Parathyroid adenoma (tissue), 2 donors: ENCODE data around the gene RPS19BP1.
A peak's percentile ranks its signal among the peaks of the same experiment; 100 is the strongest.

Experiments used
- H2AFZ ChIP-seq: fragments of 300-600 bp; sonication (generic); one replicate; pipeline ENCODE4 v1.7.0; 2017; ENCODE audit warnings: antibody characterized with exemption, mild to moderate bottlenecking
- H3K27ac ChIP-seq: fragments of 300-600 bp; sonication (generic); one replicate; pipeline ENCODE4 v1.7.0; 2017
- H3K27me3 ChIP-seq: fragments of 300-600 bp; sonication (generic); one replicate; pipeline ENCODE4 v1.7.0; 2017; ENCODE audit warnings: low read length; ENCODE audit not compliant: control insufficient read depth, insufficient read depth
- H3K36me3 ChIP-seq: fragments of 300-600 bp; sonication (generic); one replicate; pipeline ENCODE4 v1.7.0; 2017; ENCODE audit warnings: low read length; ENCODE audit not compliant: control insufficient read depth, insufficient read depth
- H3K4me1 ChIP-seq: fragments of 300-600 bp; sonication (generic); one replicate; pipeline ENCODE4 v1.7.0; 2017; ENCODE audit warnings: control low read depth
- H3K4me2 ChIP-seq: fragments of 300-600 bp; sonication (generic); one replicate; pipeline ENCODE4 v1.7.0; 2017; ENCODE audit warnings: low read length
- H3K4me3 ChIP-seq: fragments of 300-600 bp; sonication (generic); one replicate; pipeline ENCODE4 v1.7.0; 2017; ENCODE audit warnings: low read depth, low read length
- H3K79me2 ChIP-seq: fragments of 300-600 bp; sonication (generic); one replicate; pipeline ENCODE4 v1.7.0; 2017; ENCODE audit warnings: control low read depth
- H3K9ac ChIP-seq: fragments of 300-600 bp; sonication (generic); one replicate; pipeline ENCODE4 v1.7.0; 2017; ENCODE audit warnings: mild to moderate bottlenecking
- H3K9me3 ChIP-seq: fragments of 300-600 bp; sonication (generic); one replicate; pipeline ENCODE4 v1.7.0; 2017; ENCODE audit warnings: low read length; ENCODE audit not compliant: control insufficient read depth
- CTCF ChIP-seq: fragments of 300-600 bp; sonication (generic); IDR thresholded peaks from one replicate; pipeline ENCODE4 v1.7.0; 2017; ENCODE audit warnings: antibody characterized with exemption, mild to moderate bottlenecking
- donor health status: primary hyperparathyroidism.

The RPS19BP1 gene

DNA sequence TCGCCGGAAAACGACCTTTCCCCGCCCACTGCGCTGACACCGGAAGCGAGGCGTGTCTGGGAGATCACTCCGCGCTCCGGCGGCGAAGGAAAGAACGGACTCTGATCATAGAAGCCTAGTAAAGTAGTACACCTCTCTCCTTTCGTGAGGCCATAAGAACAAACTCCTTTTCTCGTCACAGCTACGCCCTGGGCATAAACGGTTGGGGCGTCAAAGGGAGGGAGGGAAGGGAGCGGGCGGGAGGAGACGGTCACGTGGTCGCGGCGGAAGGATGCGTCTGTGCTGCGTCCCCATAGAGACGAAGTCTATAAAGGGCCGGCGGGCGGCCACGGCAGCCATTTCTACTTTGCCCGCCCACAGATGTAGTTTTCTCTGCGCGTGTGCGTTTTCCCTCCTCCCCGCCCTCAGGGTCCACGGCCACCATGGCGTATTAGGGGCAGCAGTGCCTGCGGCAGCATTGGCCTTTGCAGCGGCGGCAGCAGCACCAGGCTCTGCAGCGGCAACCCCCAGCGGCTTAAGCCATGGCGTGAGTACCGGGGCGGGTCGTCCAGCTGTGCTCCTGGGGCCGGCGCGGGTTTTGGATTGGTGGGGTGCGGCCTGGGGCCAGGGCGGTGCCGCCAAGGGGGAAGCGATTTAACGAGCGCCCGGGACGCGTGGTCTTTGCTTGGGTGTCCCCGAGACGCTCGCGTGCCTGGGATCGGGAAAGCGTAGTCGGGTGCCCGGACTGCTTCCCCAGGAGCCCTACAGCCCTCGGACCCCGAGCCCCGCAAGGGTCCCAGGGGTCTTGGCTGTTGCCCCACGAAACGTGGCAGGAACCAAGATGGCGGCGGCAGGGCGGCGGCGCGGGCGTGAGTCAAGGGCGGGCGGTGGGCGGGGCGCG, 12.1 kb downstream of the RPS19BP1 start, which contains the start of gene ATF4:
Gene ATF4 (plus strand): TSS at position 337 of the 880 bp plus-strand sequence. CDS start 884 bp downstream, outside the sequence.
- H3K4me3 ChIP-seq, result peak within 1 kb of the TSS; percentile 100
- H3K79me2 ChIP-seq, result peaks cover 13% of the 10 kb centered on the region
- no peak for TF ChIP-seq CTCF
- no peaks in the 10 kb centered on the region for H3K36me3 ChIP-seq
- H3K27ac ChIP-seq, result peak within 1 kb of the TSS; percentile 100
- H3K9ac ChIP-seq, result peak within 1 kb of the TSS; percentile 100
- peak within 1 kb of the TSS; percentile 96 for H3K4me2 ChIP-seq
- no peaks in the 10 kb centered on the region for H3K27me3 ChIP-seq
- H2AFZ ChIP-seq, result peak within 1 kb of the TSS; percentile 90
- no peaks in the 10 kb centered on the region for H3K9me3 ChIP-seq
- H3K4me1 ChIP-seq, result peaks cover 19% of the 10 kb centered on the region

DNA sequence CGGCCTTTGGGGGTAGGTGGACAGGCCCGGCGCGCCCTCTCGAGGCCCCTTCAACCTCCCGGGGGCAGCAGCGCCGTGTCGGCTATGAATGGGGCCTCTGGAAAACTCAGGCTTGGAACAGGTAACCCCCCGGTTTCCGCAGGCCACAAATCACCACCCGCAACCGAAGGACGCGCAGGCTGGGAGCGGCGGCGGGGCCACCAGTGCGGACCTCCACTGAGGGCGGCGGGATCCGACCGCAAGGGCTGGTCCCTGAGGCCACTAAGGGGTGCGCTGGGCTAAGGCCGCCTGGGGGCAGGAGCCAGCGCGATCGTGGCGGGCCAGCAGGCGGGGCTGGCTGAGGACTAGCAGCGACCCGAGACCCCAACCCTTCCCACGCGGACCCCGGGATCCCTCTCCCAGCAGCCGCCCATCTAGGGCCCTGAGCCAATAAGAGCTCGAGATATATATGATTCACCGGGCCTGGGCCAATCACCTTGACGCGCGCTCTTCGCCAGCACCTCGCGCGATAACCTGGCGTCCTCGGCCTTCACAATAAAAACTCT, 12.8 kb downstream of the RPS19BP1 start:
- H2AFZ ChIP-seq, result peak overlapping the region; percentile 90
- H3K9me3 ChIP-seq, result no peaks in the 10 kb centered on the region
- peak overlapping the region; percentile 100 for H3K4me3 ChIP-seq
- peak overlapping the region; percentile 96 for H3K4me2 ChIP-seq
- H3K27me3 ChIP-seq, result no peaks in the 10 kb centered on the region
- peak overlapping the region; percentile 100 for H3K27ac ChIP-seq
- H3K4me1 ChIP-seq, result peaks cover 19% of the 10 kb centered on the region
- H3K9ac ChIP-seq, result peak overlapping the region; percentile 55
- H3K79me2 ChIP-seq, result peaks cover 13% of the 10 kb centered on the region
- H3K36me3 ChIP-seq, result no peaks in the 10 kb centered on the region
- TF ChIP-seq CTCF, result peak; percentile 27

DNA sequence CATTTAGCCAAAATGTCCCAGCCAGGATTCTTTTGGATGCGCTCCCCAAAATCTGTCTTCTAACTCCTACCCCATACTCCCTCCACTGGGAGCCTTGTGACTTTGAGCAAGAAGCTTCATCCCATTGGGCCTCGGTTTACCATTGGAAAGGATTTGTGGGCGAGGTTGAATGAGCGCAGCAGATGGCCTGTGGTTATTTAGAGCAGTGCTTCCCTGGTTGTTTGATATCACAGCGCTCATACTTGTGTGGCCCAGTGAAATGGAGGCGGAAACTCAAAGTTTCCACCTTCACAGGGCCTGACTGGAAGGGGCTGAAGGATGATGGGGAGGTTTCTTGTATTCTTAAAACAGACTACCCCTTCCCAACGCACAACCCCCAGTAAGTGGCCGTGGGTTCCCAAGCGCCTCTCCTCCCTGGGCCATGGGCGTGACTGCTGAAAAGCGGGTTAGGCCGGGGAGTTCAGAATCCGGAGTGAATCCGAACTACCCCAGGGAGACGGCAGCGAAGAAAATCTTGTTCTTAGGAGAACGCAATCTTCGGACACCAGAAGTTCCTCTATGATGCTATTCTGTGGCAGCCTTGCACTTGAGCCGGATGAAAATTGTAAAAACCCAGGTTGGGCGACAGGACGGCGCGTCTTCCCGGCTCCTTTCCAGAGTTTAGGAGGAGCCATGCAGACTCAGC, 13.4 kb downstream of the RPS19BP1 start:
- Histone ChIP-seq H3K4me1 (peaks cover 14% of the 10 kb centered on the region), H3K9me3 (no peaks in the 10 kb centered on the region), H3K36me3 (no peaks in the 10 kb centered on the region), H3K4me3 (peak overlapping the region; percentile 100), H3K27ac (peak overlapping the region; percentile 100), H3K79me2 (peaks cover 11% of the 10 kb centered on the region), H2AFZ (peak overlapping the region; percentile 90), H3K4me2 (peak overlapping the region; percentile 96), H3K27me3 (no peaks in the 10 kb centered on the region), H3K9ac (peak overlapping the region; percentile 55)
- no peak for TF ChIP-seq CTCF

- Histone ChIP-seq H3K9ac (no peak overlapping the region), H3K4me1 (peaks cover 12% of the 10 kb centered on the region), H3K4me2 (no peak overlapping the region), H3K4me3 (no peak overlapping the region), H3K27ac (no peak overlapping the region), H3K36me3 (no peaks in the 10 kb centered on the region), H3K9me3 (no peaks in the 10 kb centered on the region), H3K27me3 (no peaks in the 10 kb centered on the region), H2AFZ (no peak overlapping the region), H3K79me2 (peaks cover 10% of the 10 kb centered on the region)
- TF ChIP-seq CTCF, result no peak
Measured at GRCh38 chr22:39518144-39518786, 14.3 kb downstream of the RPS19BP1 start.
